PC-9 (cell line): ENCODE measurements around the gene CHCHD4. TPM values are rescaled to one million over a fixed set of nuclear protein-coding genes. Genes with fewer than 3 reads are reported as not detected.

Source experiments
- BruUV-seq: library from RNA; stranded (reverse); fragments of 400-500 nt; replicated peaks from 2 replicates; lab custom pipeline; 2021; lab: Mats Ljungman, UMichigan
- CTCF ChIA-PET: fragments of 300-600 bp; sonication (Branson Sonifier 250); formaldehyde crosslinking; loops from one replicate; lab custom pipeline; 2022; ENCODE audit warnings: antibody characterized with exemption; lab: Charles Lee
- POLR2A ChIA-PET: fragments of 300-600 bp; sonication (Branson Sonifier 250); formaldehyde crosslinking; loops from one replicate; lab custom pipeline; 2022; ENCODE audit warnings: antibody characterized with exemption; ENCODE audit not compliant: unreplicated experiment; lab: Charles Lee
- DNase-seq, 2 experiments: peaks; one replicate each; pipeline versions ENCODE4 v3.0.0 to v3.0.0-alpha.2; 2015 to 2022; ENCODE audit warnings: mixed read lengths in 1 of 2
- H2AFZ ChIP-seq: fragments of 200-600 bp; sonication (generic); 2 replicates; pipeline ENCODE4 v1.8.1; 2017; ENCODE audit warnings: antibody characterized with exemption
- H3F3A ChIP-seq: fragments of 200-600 bp; sonication (generic); 2 replicates; pipeline ENCODE4 v1.8.1; 2017; ENCODE audit warnings: antibody characterized with exemption, mild to moderate bottlenecking, low read depth; ENCODE audit not compliant: insufficient read depth
- H3K27ac ChIP-seq: fragments of 200-600 bp; sonication (generic); 2 replicates; pipeline ENCODE4 v1.6.1; 2016; ENCODE audit warnings: mixed run types
- H3K27me3 ChIP-seq: fragments of 200-600 bp; sonication (generic); 2 replicates; pipeline ENCODE4 v1.6.1; 2016; ENCODE audit warnings: low read depth, mixed run types; ENCODE audit not compliant: insufficient read depth
- H3K36me3 ChIP-seq: fragments of 200-600 bp; sonication (generic); 2 replicates; pipeline ENCODE4 v1.6.1; 2016; ENCODE audit warnings: low read depth, mixed run types
- H3K4me1 ChIP-seq: fragments of 200-600 bp; sonication (generic); replicated peaks from 2 replicates; pipeline ENCODE4 v1.6.1; 2016; ENCODE audit warnings: mixed run types; ENCODE audit not compliant: insufficient read depth
- H3K4me2 ChIP-seq: fragments of 200-600 bp; sonication (generic); 2 replicates; pipeline ENCODE4 v1.6.1; 2017; ENCODE audit warnings: mixed run types
- H3K4me3 ChIP-seq: fragments of 200-600 bp; sonication (generic); 2 replicates; pipeline ENCODE4 v1.6.1; 2016; ENCODE audit warnings: mixed run types
- H3K79me2 ChIP-seq: fragments of 200-600 bp; sonication (generic); 2 replicates; pipeline ENCODE4 v1.6.1; 2017; ENCODE audit warnings: low read depth, mixed run types
- H3K9me2 ChIP-seq: fragments of 200-600 bp; sonication (generic); 2 replicates; pipeline ENCODE4 v1.8.1; 2017; ENCODE audit warnings: mild to moderate bottlenecking; ENCODE audit not compliant: insufficient read depth
- H3K9me3 ChIP-seq: fragments of 200-600 bp; sonication (generic); 2 replicates; pipeline ENCODE4 v1.8.1; 2016; ENCODE audit warnings: low read depth; ENCODE audit not compliant: insufficient read depth
- H4K20me1 ChIP-seq: fragments of 200-600 bp; sonication (generic); 2 replicates; pipeline ENCODE4 v1.8.1; 2017; ENCODE audit not compliant: insufficient read depth
- EZH2 ChIP-seq: fragments of 200-600 bp; sonication (generic); IDR thresholded peaks from 2 replicates; pipeline ENCODE4 v1.8.0; 2017; ENCODE audit warnings: antibody characterized with exemption, low read depth
- intact Hi-C: fragments of 100-400 bp; cut with micrococcal nuclease; formaldehyde crosslinking; loops from one replicate; pipeline ENCODE4 v1.10.0; 2022; ENCODE audit not compliant: unreplicated experiment
- total RNA-seq: library from RNA; stranded (reverse); gene quantifications from 2 replicates; pipeline ENCODE4 v1.2.3, GENCODE V29; 2021
- TF ChIP-seq, protein P1 (sequence below): fragments of 200-600 bp; sonication (generic); conservative IDR thresholded peaks from 2 replicates; pipeline ENCODE4 v1.6.1; 2017; ENCODE audit warnings: mixed run types, antibody characterized with exemption, mild to moderate bottlenecking, moderate library complexity

CHCHD4 gene
- total RNA-seq, 1 experiment from 2014 or later: 17.6 TPM

DNA sequence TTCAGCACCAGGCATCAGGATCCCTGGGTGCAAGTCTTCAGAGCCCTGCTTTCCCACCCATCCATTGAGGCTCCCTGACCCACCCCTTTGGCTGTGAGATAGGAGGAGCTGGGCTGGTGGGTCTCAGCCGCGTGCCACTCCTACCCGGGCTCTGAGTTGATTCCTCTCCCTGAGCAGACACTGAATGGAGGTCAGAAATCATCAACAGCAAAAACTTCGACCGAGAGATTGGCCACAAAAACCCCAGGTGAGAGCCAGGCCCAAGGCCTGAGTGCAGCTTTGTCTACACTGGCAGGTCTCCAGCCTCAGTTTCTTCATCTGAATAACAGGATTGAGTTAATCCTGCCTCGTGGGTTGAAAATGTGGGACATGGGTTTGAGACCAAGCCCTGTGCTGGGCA lies 8.0 kb upstream of the CHCHD4 start:
- POLR2A ChIA-PET: no interaction called here
- Histone ChIP-seq H3F3A (0 out of 2 replicates have a peak, but pooled peaks cover 16% of the 10 kb centered on the region), H3K36me3 (peaks cover 45% of the 10 kb centered on the region), H3K27ac (no peak overlapping the region), H3K4me1 (peaks cover 12% of the 10 kb centered on the region), H3K79me2 (peaks cover 18% of the 10 kb centered on the region), H4K20me1 (peaks cover 19% of the 10 kb centered on the region), H3K9me3 (no peaks in the 10 kb centered on the region), H2AFZ (no peak overlapping the region), H3K27me3 (no peaks in the 10 kb centered on the region), H3K9me2 (no peaks in the 10 kb centered on the region), H3K4me2 (no peak overlapping the region), H3K4me3 (no peak overlapping the region)
- CTCF ChIA-PET: no interaction called here
- DNase-seq: no peak
- no TSS peak for BruUV-seq
- intact Hi-C loops: no loop called here
- TF ChIP-seq EZH2: no peak
- TF ChIP-seq, protein P1, sequence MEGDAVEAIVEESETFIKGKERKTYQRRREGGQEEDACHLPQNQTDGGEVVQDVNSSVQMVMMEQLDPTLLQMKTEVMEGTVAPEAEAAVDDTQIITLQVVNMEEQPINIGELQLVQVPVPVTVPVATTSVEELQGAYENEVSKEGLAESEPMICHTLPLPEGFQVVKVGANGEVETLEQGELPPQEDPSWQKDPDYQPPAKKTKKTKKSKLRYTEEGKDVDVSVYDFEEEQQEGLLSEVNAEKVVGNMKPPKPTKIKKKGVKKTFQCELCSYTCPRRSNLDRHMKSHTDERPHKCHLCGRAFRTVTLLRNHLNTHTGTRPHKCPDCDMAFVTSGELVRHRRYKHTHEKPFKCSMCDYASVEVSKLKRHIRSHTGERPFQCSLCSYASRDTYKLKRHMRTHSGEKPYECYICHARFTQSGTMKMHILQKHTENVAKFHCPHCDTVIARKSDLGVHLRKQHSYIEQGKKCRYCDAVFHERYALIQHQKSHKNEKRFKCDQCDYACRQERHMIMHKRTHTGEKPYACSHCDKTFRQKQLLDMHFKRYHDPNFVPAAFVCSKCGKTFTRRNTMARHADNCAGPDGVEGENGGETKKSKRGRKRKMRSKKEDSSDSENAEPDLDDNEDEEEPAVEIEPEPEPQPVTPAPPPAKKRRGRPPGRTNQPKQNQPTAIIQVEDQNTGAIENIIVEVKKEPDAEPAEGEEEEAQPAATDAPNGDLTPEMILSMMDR: no peak

DNA sequence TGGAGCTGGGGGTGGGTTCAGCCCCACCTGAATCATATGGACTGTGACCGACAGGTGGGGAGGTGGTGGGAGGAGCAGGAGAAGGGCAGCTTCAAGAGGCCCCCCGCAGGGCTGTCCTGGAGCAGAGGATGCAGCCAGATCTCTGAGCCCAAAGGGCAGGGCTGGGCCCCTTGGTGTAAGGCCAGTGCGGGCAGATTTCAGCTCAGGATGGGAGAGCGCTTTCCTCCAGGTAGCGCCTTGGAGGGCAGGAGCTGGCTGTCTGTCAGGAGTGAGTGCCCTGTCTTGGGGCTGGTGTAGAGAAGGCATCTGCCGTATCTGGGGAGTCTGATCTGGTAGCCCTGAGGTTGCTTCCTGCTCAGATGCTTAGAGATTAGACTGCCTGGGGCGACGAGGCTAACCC lies 7.5 kb upstream of the CHCHD4 start:
- Histone ChIP-seq H3K79me2 (peaks cover 24% of the 10 kb centered on the region), H3K4me3 (no peak overlapping the region), H3K9me2 (no peaks in the 10 kb centered on the region), H4K20me1 (peaks cover 24% of the 10 kb centered on the region), H3K4me1 (peaks cover 16% of the 10 kb centered on the region), H3K4me2 (no peak overlapping the region), H3K27me3 (no peaks in the 10 kb centered on the region), H3F3A (0 out of 2 replicates have a peak, but pooled peaks cover 16% of the 10 kb centered on the region), H2AFZ (no peak overlapping the region), H3K36me3 (peaks cover 50% of the 10 kb centered on the region), H3K9me3 (no peaks in the 10 kb centered on the region), H3K27ac (no peak overlapping the region)
- no peak for TF ChIP-seq EZH2
- TF ChIP-seq, protein P1: no peak
- BruUV-seq: no TSS peak
- DNase-seq: no peak
- intact Hi-C loops: no loop called here
- ChIA-PET POLR2A (no interaction called here), CTCF (no interaction called here)

DNA sequence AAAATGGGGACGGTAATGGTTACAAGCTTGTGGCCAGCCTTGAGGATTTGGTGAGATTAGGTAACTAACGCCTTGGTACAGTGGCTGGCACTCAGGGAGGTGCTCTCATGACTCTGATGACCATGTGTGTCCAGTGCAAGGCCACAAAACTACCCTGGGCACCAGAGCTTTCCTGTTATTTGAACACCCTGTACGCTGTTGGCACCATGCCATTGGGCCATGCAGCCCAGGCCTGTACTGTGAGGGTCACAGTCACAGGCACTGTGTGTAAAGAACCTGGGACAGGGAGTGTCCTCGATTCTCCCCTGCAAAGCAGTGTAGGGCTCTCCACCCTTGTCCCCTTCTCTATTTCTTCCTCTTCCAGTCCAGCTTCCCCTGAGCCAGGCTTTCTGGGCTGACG lies 6.5 kb upstream of the CHCHD4 start:
- intact Hi-C loops: no loop called here
- no TSS peak for BruUV-seq
- no peak overlapping the region for H3K4me3 ChIP-seq
- ChIA-PET CTCF (no interaction called here), POLR2A (no interaction called here)
- no peak for TF ChIP-seq EZH2
- H3K27ac ChIP-seq: no peak overlapping the region
- no peaks in the 10 kb centered on the region for H3K27me3 ChIP-seq
- H2AFZ ChIP-seq: no peak overlapping the region
- DNase-seq: no peak
- no peaks in the 10 kb centered on the region for H3K9me2 ChIP-seq
- H3K36me3 ChIP-seq: peaks cover 47% of the 10 kb centered on the region
- H3K4me2 ChIP-seq: no peak overlapping the region
- H3K9me3 ChIP-seq: no peaks in the 10 kb centered on the region
- peaks cover 18% of the 10 kb centered on the region; the same call in 1 of the 2 replicates for H3F3A ChIP-seq
- H3K4me1 ChIP-seq: peaks cover 17% of the 10 kb centered on the region
- peaks cover 34% of the 10 kb centered on the region for H4K20me1 ChIP-seq
- peaks cover 34% of the 10 kb centered on the region for H3K79me2 ChIP-seq

DNA sequence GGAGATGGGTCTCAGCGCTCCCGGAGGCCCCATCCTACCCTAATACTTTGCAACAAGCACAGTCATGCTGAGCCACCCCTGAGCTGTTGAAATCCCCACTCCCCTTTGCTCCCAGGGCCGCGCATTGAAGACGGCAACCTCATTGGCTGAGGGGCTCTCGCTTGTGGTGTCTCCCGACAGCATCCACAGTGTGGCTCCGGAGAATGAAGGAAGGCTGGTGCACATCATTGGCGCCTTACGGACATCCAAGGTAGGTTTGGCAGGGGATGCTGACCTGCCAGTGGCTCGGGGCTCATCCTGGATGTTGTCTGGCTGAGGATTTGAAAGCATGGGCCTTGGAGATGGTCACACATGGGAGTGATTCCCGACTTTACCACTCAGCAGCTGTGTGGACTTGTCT lies 6.0 kb upstream of the CHCHD4 start:
- no peak for DNase-seq
- H3K79me2 ChIP-seq: peaks cover 36% of the 10 kb centered on the region
- H2AFZ ChIP-seq: no peak overlapping the region
- intact Hi-C loops: no loop called here
- CTCF ChIA-PET: no interaction called here
- H3K9me2 ChIP-seq: no peaks in the 10 kb centered on the region
- no TSS peak for BruUV-seq
- H3K27me3 ChIP-seq: no peaks in the 10 kb centered on the region
- H4K20me1 ChIP-seq: peaks cover 37% of the 10 kb centered on the region
- POLR2A ChIA-PET: no interaction called here
- H3K36me3 ChIP-seq: peaks cover 43% of the 10 kb centered on the region
- H3F3A ChIP-seq: peaks cover 16% of the 10 kb centered on the region; the same call in 1 of the 2 replicates
- TF ChIP-seq EZH2: no peak
- TF ChIP-seq, protein P1: no peak
- no peaks in the 10 kb centered on the region for H3K9me3 ChIP-seq
- no peak overlapping the region for H3K27ac ChIP-seq
- H3K4me1 ChIP-seq: peaks cover 16% of the 10 kb centered on the region
- H3K4me3 ChIP-seq: no peak overlapping the region
- H3K4me2 ChIP-seq: no peak overlapping the region
